ENCODE data around the gene EIPR1.

EIPR1 gene

DNA sequence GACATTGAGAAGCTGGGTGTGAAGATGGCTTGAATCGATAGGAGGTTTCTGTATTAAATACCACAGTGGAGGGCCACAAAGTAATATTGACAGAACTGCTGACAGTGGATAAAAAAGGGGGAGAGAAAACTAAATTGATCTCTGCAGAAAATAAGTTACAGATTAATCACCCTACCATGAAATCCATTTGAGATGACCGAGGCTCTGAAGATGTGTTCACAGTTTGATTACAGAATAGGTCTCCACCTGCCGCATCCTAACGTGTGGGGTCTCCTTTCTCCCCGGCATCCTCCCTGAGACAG is 165.6 kb downstream of the EIPR1 start:
- Histone ChIP-seq H2BK120ac (ENCODE audit: low read depth, low read length) (no peak overlapping the region), H3K36me3 (ENCODE audit: control insufficient read depth in 1 of 2, insufficient read depth in 2 of 2, low read depth in 1 of 2, low read length in 2 of 2) (peaks cover 7 to 21% of the 10 kb centered on the region in 2 experiments), H3K14ac (ENCODE audit: low read length in 2 of 2) (no peak overlapping the region), H2AFZ (ENCODE audit: low read depth, low read length) (no peak overlapping the region), H2BK5ac (ENCODE audit: low read depth, low read length, poor library complexity, severe bottlenecking) (no peak overlapping the region), H2BK15ac (ENCODE audit: low read depth, poor library complexity, severe bottlenecking) (no peak overlapping the region), H4K8ac (ENCODE audit: low read length) (no peak overlapping the region), H3K4me3 (ENCODE audit: insufficient read depth in 1 of 2, low read depth in 1 of 2, low read length in 2 of 2) (no peak overlapping the region), H3K23ac (ENCODE audit: low read length in 2 of 2) (no peak overlapping the region), H3K4me2 (ENCODE audit: low read length, poor library complexity, severe bottlenecking) (no peak overlapping the region), H3K27ac (ENCODE audit: low read length, poor library complexity, severe bottlenecking) (no peak overlapping the region), H2AK5ac (ENCODE audit: low read length, severe bottlenecking) (no peak overlapping the region), H3K4me1 (ENCODE audit: control insufficient read depth, insufficient read depth, low read depth, low read length) (peaks cover 2% of the 10 kb centered on the region), H3K27me3 (ENCODE audit: control insufficient read depth in 1 of 2, insufficient read depth in 1 of 2, low read length in 2 of 2) (no peaks in the 10 kb centered on the region), H3K18ac (ENCODE audit: low read depth in 1 of 2, low read length in 2 of 2) (no peak overlapping the region), H3K79me1 (replicated peaks; ENCODE audit: low read length, poor library complexity, severe bottlenecking) (peaks cover 13% of the 10 kb centered on the region), H2BK12ac (ENCODE audit: low read length in 2 of 2) (no peak overlapping the region), H4K91ac (ENCODE audit: low read length) (no peak overlapping the region), H3K9ac (ENCODE audit: low read length) (no peak overlapping the region), H3K9me3 (ENCODE audit: control insufficient read depth, low read length) (no peaks in the 10 kb centered on the region), H3K4ac (ENCODE audit: low read depth in 1 of 2, low read length in 2 of 2) (no peak overlapping the region)
- DNase-seq = no peak
- 98% methylated on average over 5 of the region's 5 CpGs for WGBS

DNA sequence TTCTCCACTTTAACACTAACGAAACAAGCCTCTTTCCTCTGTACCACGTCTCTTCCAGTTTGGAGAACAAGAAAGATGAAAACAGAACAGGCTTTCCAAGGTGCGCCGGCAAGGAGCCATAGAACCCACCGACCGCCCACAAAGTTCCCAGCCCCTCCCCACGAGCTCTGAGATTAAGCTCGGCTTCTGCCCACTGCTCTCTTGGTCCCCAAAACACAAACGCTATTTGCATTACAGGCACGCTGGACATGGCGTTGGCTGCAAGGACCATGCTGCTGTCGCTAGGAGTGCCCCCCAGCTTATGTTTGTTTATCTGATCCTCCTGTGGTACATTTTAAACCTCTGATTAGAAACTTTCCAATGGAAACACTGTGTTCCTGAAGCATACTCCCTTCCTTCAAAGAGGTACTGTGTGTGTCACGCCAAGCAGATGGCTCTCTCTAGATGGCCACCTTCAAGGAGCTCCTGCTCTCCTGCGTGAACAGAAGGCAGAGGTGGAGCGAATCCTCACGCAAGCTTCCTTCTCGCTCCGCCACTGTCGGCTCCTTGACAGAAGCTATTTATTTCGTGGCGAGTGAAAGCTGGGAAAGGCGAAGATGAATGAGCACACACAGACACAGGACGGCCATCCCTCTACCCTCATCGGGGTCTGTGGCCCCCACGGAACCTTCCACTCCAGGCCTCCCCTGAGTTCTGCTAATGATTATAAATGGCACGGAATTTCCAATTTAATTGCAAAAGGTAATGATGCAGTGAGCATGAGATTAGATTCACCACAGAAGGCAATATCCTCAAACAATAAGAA is 166.2 kb downstream of the EIPR1 start:
- no peak overlapping the region for H2BK12ac ChIP-seq (ENCODE audit: low read length in 2 of 2)
- peaks cover 2% of the 10 kb centered on the region for H3K4me1 ChIP-seq (ENCODE audit: control insufficient read depth, insufficient read depth, low read depth, low read length)
- DNase-seq = no peak
- no peak overlapping the region for H3K9ac ChIP-seq (ENCODE audit: low read length)
- no peak overlapping the region for H3K4me3 ChIP-seq (ENCODE audit: insufficient read depth in 1 of 2, low read depth in 1 of 2, low read length in 2 of 2)
- no peak overlapping the region for H3K18ac ChIP-seq (ENCODE audit: low read depth in 1 of 2, low read length in 2 of 2)
- peaks cover 7 to 22% of the 10 kb centered on the region in 2 experiments for H3K36me3 ChIP-seq (ENCODE audit: control insufficient read depth in 1 of 2, insufficient read depth in 2 of 2, low read depth in 1 of 2, low read length in 2 of 2)
- H3K23ac ChIP-seq (ENCODE audit: low read length in 2 of 2) = no peak overlapping the region
- no peak overlapping the region for H3K4ac ChIP-seq (ENCODE audit: low read depth in 1 of 2, low read length in 2 of 2)
- no peak overlapping the region for H2BK15ac ChIP-seq (ENCODE audit: low read depth, poor library complexity, severe bottlenecking)
- WGBS = 88% methylated on average over 26 of the region's 26 CpGs
- H4K91ac ChIP-seq (ENCODE audit: low read length) = no peak overlapping the region
- no peak overlapping the region for H2BK5ac ChIP-seq (ENCODE audit: low read depth, low read length, poor library complexity, severe bottlenecking)
- H2BK120ac ChIP-seq (ENCODE audit: low read depth, low read length) = no peak overlapping the region
- H2AFZ ChIP-seq (ENCODE audit: low read depth, low read length) = no peak overlapping the region
- no peak overlapping the region for H2AK5ac ChIP-seq (ENCODE audit: low read length, severe bottlenecking)
- no peak overlapping the region for H3K27ac ChIP-seq (ENCODE audit: low read length, poor library complexity, severe bottlenecking)
- no peak overlapping the region for H3K14ac ChIP-seq (ENCODE audit: low read length in 2 of 2)
- no peak overlapping the region for H3K4me2 ChIP-seq (ENCODE audit: low read length, poor library complexity, severe bottlenecking)
- H3K9me3 ChIP-seq (ENCODE audit: control insufficient read depth, low read length) = no peaks in the 10 kb centered on the region
- no peak overlapping the region for H4K8ac ChIP-seq (ENCODE audit: low read length)
- peaks cover 11% of the 10 kb centered on the region for H3K79me1 ChIP-seq (replicated peaks; ENCODE audit: low read length, poor library complexity, severe bottlenecking)
- H3K27me3 ChIP-seq (ENCODE audit: control insufficient read depth in 1 of 2, insufficient read depth in 1 of 2, low read length in 2 of 2) = no peaks in the 10 kb centered on the region

DNA sequence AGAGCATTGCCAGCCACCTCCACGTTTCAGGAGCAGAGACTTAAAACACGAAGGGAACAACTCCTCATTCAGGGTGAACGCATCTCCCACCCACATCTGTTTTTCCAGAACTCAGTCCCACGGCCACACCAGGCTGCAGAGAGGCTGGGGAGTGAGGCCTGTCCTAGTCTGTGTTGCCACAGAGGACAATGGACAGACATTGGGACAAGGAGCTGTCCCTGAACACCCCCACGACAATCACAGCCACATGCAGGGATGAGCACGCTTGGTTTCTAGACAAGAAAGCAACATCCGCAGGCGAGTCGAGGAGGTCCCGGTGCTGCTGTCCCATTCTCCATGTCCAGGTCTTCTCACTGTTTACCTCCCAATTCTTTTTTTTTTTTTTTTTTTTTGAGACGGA is 167.4 kb downstream of the EIPR1 start:
- H3K23ac ChIP-seq (ENCODE audit: low read length in 2 of 2) = no peak overlapping the region
- no peak overlapping the region for H2AFZ ChIP-seq (ENCODE audit: low read depth, low read length)
- peaks cover 7 to 28% of the 10 kb centered on the region in 2 experiments for H3K36me3 ChIP-seq (ENCODE audit: control insufficient read depth in 1 of 2, insufficient read depth in 2 of 2, low read depth in 1 of 2, low read length in 2 of 2)
- no peak overlapping the region for H3K4me3 ChIP-seq (ENCODE audit: insufficient read depth in 1 of 2, low read depth in 1 of 2, low read length in 2 of 2)
- no peak overlapping the region for H2BK15ac ChIP-seq (ENCODE audit: low read depth, poor library complexity, severe bottlenecking)
- H3K27ac ChIP-seq (ENCODE audit: low read length, poor library complexity, severe bottlenecking) = no peak overlapping the region
- H3K4me2 ChIP-seq (ENCODE audit: low read length, poor library complexity, severe bottlenecking) = no peak overlapping the region
- no peak overlapping the region for H3K14ac ChIP-seq (ENCODE audit: low read length in 2 of 2)
- H2AK5ac ChIP-seq (ENCODE audit: low read length, severe bottlenecking) = no peak overlapping the region
- WGBS = 84% methylated on average over 11 of the region's 11 CpGs
- no peak overlapping the region for H4K91ac ChIP-seq (ENCODE audit: low read length)
- no peak for DNase-seq
- peaks cover 10% of the 10 kb centered on the region for H3K79me1 ChIP-seq (replicated peaks; ENCODE audit: low read length, poor library complexity, severe bottlenecking)
- H3K4ac ChIP-seq (ENCODE audit: low read depth in 1 of 2, low read length in 2 of 2) = no peak overlapping the region
- H3K4me1 ChIP-seq (ENCODE audit: control insufficient read depth, insufficient read depth, low read depth, low read length) = peaks cover 2% of the 10 kb centered on the region
- no peak overlapping the region for H2BK120ac ChIP-seq (ENCODE audit: low read depth, low read length)
- H2BK12ac ChIP-seq (ENCODE audit: low read length in 2 of 2) = no peak overlapping the region
- no peaks in the 10 kb centered on the region for H3K27me3 ChIP-seq (ENCODE audit: control insufficient read depth in 1 of 2, insufficient read depth in 1 of 2, low read length in 2 of 2)
- no peaks in the 10 kb centered on the region for H3K9me3 ChIP-seq (ENCODE audit: control insufficient read depth, low read length)
- no peak overlapping the region for H2BK5ac ChIP-seq (ENCODE audit: low read depth, low read length, poor library complexity, severe bottlenecking)
- no peak overlapping the region for H4K8ac ChIP-seq (ENCODE audit: low read length)
- H3K9ac ChIP-seq (ENCODE audit: low read length) = no peak overlapping the region
- H3K18ac ChIP-seq (ENCODE audit: low read depth in 1 of 2, low read length in 2 of 2) = no peak overlapping the region

DNA sequence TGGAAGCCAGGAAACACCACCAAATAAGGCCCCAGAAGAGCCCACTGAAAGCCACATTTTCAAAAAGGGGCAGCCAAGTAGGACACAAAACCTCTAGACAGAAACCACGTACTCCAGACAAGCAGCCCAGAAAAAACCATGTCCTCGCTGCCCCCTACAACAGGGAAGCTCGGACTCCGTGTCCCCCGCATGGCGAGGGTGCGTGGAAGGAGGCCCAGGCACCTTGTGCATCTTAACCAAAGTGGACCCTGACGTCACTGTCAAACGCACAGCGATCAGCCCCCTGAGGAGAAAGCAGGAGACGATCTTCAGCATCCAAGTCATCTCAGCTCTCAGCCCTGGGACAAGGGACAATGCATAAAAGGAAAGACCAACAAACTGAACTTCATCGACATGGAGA is 168.4 kb downstream of the EIPR1 start:
- no peaks in the 10 kb centered on the region for H3K27me3 ChIP-seq (ENCODE audit: control insufficient read depth in 1 of 2, insufficient read depth in 1 of 2, low read length in 2 of 2)
- no peak overlapping the region for H2AFZ ChIP-seq (ENCODE audit: low read depth, low read length)
- no peak overlapping the region for H2BK120ac ChIP-seq (ENCODE audit: low read depth, low read length)
- no peaks in the 10 kb centered on the region for H3K9me3 ChIP-seq (ENCODE audit: control insufficient read depth, low read length)
- no peak overlapping the region for H4K91ac ChIP-seq (ENCODE audit: low read length)
- no peak overlapping the region for H4K8ac ChIP-seq (ENCODE audit: low read length)
- H3K4me3 ChIP-seq (ENCODE audit: insufficient read depth in 1 of 2, low read depth in 1 of 2, low read length in 2 of 2) = no peak overlapping the region
- no peak for DNase-seq
- no peak overlapping the region for H3K18ac ChIP-seq (ENCODE audit: low read depth in 1 of 2, low read length in 2 of 2)
- no peak overlapping the region for H2BK12ac ChIP-seq (ENCODE audit: low read length in 2 of 2)
- H3K36me3 ChIP-seq (ENCODE audit: control insufficient read depth in 1 of 2, insufficient read depth in 2 of 2, low read depth in 1 of 2, low read length in 2 of 2) = peaks cover 7 to 35% of the 10 kb centered on the region in 2 experiments
- no peak overlapping the region for H3K9ac ChIP-seq (ENCODE audit: low read length)
- no peak overlapping the region for H2BK5ac ChIP-seq (ENCODE audit: low read depth, low read length, poor library complexity, severe bottlenecking)
- H3K27ac ChIP-seq (ENCODE audit: low read length, poor library complexity, severe bottlenecking) = no peak overlapping the region
- H2AK5ac ChIP-seq (ENCODE audit: low read length, severe bottlenecking) = no peak overlapping the region
- H2BK15ac ChIP-seq (ENCODE audit: low read depth, poor library complexity, severe bottlenecking) = no peak overlapping the region
- H3K23ac ChIP-seq (ENCODE audit: low read length in 2 of 2) = no peak overlapping the region
- peaks cover 10% of the 10 kb centered on the region for H3K79me1 ChIP-seq (replicated peaks; ENCODE audit: low read length, poor library complexity, severe bottlenecking)
- H3K14ac ChIP-seq (ENCODE audit: low read length in 2 of 2) = no peak overlapping the region
- H3K4ac ChIP-seq (ENCODE audit: low read depth in 1 of 2, low read length in 2 of 2) = no peak overlapping the region
- H3K4me1 ChIP-seq (ENCODE audit: control insufficient read depth, insufficient read depth, low read depth, low read length) = peaks cover 2% of the 10 kb centered on the region
- WGBS = 96% methylated on average over 12 of the region's 12 CpGs
- no peak overlapping the region for H3K4me2 ChIP-seq (ENCODE audit: low read length, poor library complexity, severe bottlenecking)
